ENCODE data around the gene GPR31.
"Not testable (repeated sequence)": the region's sequence is repeated elsewhere in the genome, so short reads cannot be mapped to it uniquely, and the experiment has no call there.

Gene GPR31

GRCh38 chr6:167157863-167158262 is at the start of gene GPR31:
GPR31 (minus strand) TSS chr6:167157980; CDS start chr6:167157831, 149 bp downstream.
- DNase-seq (ENCODE audit: low spot score), result no peak

GRCh38 chr6:167207527-167207926 is 49.7 kb upstream of the GPR31 start:
- no peak for DNase-seq (ENCODE audit: low spot score)

GRCh38 chr6:167205316-167205715 is 47.5 kb upstream of the GPR31 start:
- DNase-seq (ENCODE audit: low spot score), result not testable (repeated sequence)

- not testable (repeated sequence) for DNase-seq (ENCODE audit: low spot score)
Measured at GRCh38 chr6:167204059-167204348, 46.2 kb upstream of the GPR31 start.

- DNase-seq (ENCODE audit: low spot score), result not testable (repeated sequence)
Measured at GRCh38 chr6:167203261-167204058, 45.7 kb upstream of the GPR31 start.

- not testable (repeated sequence) for DNase-seq (ENCODE audit: low spot score)
Measured at GRCh38 chr6:167202613-167203012, 44.8 kb upstream of the GPR31 start.

GRCh38 chr6:167200806-167201205 is 43.0 kb upstream of the GPR31 start:
- DNase-seq (ENCODE audit: low spot score), result no peak

- DNase-seq (ENCODE audit: low spot score), result not testable (repeated sequence)
Measured at GRCh38 chr6:167195941-167196610, 38.3 kb upstream of the GPR31 start.

- DNase-seq (ENCODE audit: low spot score), result not testable (repeated sequence)
Measured at GRCh38 chr6:167193515-167194125, 35.8 kb upstream of the GPR31 start.

- not testable (repeated sequence) for DNase-seq (ENCODE audit: low spot score)
Measured at GRCh38 chr6:167191043-167191583, 33.3 kb upstream of the GPR31 start.

GRCh38 chr6:167187275-167187674 is 29.5 kb upstream of the GPR31 start:
- not testable (repeated sequence) for DNase-seq (ENCODE audit: low spot score)

GRCh38 chr6:167185101-167185500 is 27.3 kb upstream of the GPR31 start:
- DNase-seq (ENCODE audit: low spot score), result not testable (repeated sequence)

GRCh38 chr6:167182913-167183314 is 25.1 kb upstream of the GPR31 start:
- not testable (repeated sequence) for DNase-seq (ENCODE audit: low spot score)

- DNase-seq (ENCODE audit: low spot score), result not testable (repeated sequence)
Measured at GRCh38 chr6:167181351-167181750, 23.6 kb upstream of the GPR31 start.

GRCh38 chr6:167180086-167180485 is 22.3 kb upstream of the GPR31 start:
- not testable (repeated sequence) for DNase-seq (ENCODE audit: low spot score)

- DNase-seq (ENCODE audit: low spot score), result not testable (repeated sequence)
Measured at GRCh38 chr6:167178896-167179655, 21.3 kb upstream of the GPR31 start.

GRCh38 chr6:167177271-167177670 is 19.5 kb upstream of the GPR31 start:
- not testable (repeated sequence) for DNase-seq (ENCODE audit: low spot score)

- not testable (repeated sequence) for DNase-seq (ENCODE audit: low spot score)
Measured at GRCh38 chr6:167172011-167172410, 14.2 kb upstream of the GPR31 start.

GRCh38 chr6:167171300-167171699 is 13.5 kb upstream of the GPR31 start:
- not testable (repeated sequence) for DNase-seq (ENCODE audit: low spot score)

GRCh38 chr6:167169867-167170266 is 12.1 kb upstream of the GPR31 start:
- DNase-seq (ENCODE audit: low spot score), result not testable (repeated sequence)

GRCh38 chr6:167168296-167168695 is 10.5 kb upstream of the GPR31 start:
- not testable (repeated sequence) for DNase-seq (ENCODE audit: low spot score)

GRCh38 chr6:167167699-167168098 is 9.9 kb upstream of the GPR31 start:
- DNase-seq (ENCODE audit: low spot score), result not testable (repeated sequence)
